Measurements from ENCODE around the gene CREB5.

The CREB5 gene

DNA sequence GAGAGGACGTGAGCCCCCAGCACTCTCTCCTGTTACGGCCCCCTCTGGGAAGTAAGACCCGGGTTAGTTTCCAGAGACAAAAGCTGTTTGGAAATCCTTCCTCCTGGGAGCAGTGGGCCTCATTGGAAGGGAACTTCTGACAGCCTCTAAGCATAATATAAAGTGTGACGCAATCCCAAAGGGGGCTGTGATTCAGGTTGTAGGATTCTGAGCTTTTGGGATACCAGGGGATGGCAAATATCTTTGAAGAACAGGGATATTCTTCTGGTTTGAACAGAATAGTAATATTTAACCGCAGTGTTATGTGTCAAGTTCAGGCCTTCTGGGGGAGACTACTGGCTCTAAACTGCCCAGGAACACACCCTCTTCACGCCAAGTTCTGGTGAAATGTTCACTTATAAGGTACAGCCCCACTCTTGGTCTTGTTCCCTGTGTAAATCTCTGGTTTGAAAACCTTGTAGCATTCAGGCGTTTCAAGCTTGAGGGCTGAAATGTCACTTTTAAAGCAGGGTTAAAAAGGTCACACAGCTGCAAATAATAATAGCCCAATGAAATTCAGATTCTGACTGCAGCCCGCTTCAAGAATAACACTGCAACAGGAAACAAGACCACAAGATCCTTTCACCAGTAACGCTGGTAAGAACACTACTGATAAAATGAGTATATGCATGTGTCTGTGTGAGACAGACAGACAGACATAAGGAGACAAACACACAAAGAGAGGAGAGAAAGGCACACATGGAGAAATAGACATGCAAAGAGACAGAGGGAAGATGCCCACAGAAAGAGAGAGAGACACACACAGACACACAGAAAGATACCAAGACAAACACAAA, 69.0 kb downstream of the CREB5 start:
- no peaks in the 10 kb centered on the region for H3K27me3 ChIP-seq (ENCODE audit: control insufficient read depth, insufficient read depth, low read length)

DNA sequence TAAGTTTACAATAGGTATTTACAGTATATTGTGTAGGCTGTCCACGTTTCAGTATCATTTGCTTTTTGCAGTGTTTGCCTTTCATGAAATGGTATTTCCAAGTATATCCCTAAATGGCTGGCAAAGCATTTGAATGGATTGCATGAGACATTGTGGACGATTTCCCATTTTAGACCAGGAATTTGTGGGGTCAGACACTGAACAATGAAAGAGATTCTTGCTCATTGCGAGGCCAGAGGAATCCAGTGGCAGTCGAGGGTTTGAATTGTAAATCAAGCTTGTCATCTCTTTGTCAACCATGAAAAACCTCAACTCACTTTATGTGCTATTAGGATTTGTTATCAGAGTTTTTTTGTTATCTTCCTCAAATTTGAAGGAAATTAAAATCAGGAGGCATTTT, 70.8 kb downstream of the CREB5 start:
- H2AFZ ChIP-seq: no peak overlapping the region
- H3K4me2 ChIP-seq (ENCODE audit: low read length): no peak overlapping the region
- TF ChIP-seq, protein P1, sequence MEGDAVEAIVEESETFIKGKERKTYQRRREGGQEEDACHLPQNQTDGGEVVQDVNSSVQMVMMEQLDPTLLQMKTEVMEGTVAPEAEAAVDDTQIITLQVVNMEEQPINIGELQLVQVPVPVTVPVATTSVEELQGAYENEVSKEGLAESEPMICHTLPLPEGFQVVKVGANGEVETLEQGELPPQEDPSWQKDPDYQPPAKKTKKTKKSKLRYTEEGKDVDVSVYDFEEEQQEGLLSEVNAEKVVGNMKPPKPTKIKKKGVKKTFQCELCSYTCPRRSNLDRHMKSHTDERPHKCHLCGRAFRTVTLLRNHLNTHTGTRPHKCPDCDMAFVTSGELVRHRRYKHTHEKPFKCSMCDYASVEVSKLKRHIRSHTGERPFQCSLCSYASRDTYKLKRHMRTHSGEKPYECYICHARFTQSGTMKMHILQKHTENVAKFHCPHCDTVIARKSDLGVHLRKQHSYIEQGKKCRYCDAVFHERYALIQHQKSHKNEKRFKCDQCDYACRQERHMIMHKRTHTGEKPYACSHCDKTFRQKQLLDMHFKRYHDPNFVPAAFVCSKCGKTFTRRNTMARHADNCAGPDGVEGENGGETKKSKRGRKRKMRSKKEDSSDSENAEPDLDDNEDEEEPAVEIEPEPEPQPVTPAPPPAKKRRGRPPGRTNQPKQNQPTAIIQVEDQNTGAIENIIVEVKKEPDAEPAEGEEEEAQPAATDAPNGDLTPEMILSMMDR (IDR thresholded peaks at IDR 0.05): no peak
- no peaks in the 10 kb centered on the region for H3K79me2 ChIP-seq
- H3K27ac ChIP-seq: no peak overlapping the region
- H3K4me3 ChIP-seq (ENCODE audit: low read depth, low read length): no peak overlapping the region
- H3K4me1 ChIP-seq: no peaks in the 10 kb centered on the region
- no peaks in the 10 kb centered on the region for H3K27me3 ChIP-seq (ENCODE audit: control insufficient read depth, insufficient read depth, low read length)
- H3K9me3 ChIP-seq (ENCODE audit: control insufficient read depth, low read length): no peaks in the 10 kb centered on the region
- no peaks in the 10 kb centered on the region for H3K36me3 ChIP-seq (ENCODE audit: control insufficient read depth, insufficient read depth, low read length)
- no peak overlapping the region for H3K9ac ChIP-seq

More for the DNA sequence above, 69.0 kb downstream of the CREB5 start:
- Histone ChIP-seq H3K4me2 (ENCODE audit: low read length) (no peak overlapping the region), H3K4me1 (no peaks in the 10 kb centered on the region), H2AFZ (no peak overlapping the region), H3K27ac (no peak overlapping the region), H3K9me3 (ENCODE audit: control insufficient read depth, low read length) (no peaks in the 10 kb centered on the region), H3K36me3 (ENCODE audit: control insufficient read depth, insufficient read depth, low read length) (no peaks in the 10 kb centered on the region), H3K4me3 (ENCODE audit: low read depth, low read length) (no peak overlapping the region), H3K79me2 (no peaks in the 10 kb centered on the region), H3K9ac (no peak overlapping the region)
- TF ChIP-seq, protein P1 (IDR thresholded peaks at IDR 0.05): no peak

DNA sequence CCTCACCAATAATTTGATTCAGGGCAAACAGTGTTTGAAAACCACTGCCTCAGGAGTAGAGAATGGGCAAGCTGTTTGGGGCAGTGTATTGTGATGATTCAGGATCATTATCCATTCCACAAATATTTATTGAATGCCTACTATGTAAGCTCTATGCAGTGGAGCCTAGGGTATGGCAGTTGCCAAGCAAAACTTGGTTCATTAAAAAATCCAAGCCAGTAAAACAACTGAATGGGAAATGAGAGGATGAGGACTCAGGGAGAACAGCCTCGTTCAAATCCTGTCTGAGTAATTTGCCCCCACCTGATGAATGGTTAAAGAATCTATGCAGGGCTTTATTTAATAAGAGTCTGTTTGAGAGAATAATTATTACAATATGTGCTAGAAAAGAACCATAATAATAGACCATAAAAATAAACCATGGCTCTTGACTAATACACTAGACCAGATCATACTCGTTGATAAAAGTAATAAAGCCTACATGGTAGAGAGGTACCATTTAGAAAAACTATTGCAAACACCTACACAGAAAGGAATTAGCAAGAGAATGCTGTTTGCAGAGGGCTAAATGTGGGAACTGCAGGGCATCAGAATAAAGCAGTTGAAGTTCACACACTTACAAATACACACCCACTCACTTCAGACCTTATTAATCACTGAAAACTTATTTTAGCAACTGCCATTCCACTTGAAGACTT, 71.7 kb downstream of the CREB5 start:
- Histone ChIP-seq H3K4me2 (ENCODE audit: low read length) (no peak overlapping the region), H3K36me3 (ENCODE audit: control insufficient read depth, insufficient read depth, low read length) (no peaks in the 10 kb centered on the region), H2AFZ (no peak overlapping the region), H3K4me3 (ENCODE audit: low read depth, low read length) (no peak overlapping the region), H3K27ac (no peak overlapping the region), H3K27me3 (ENCODE audit: control insufficient read depth, insufficient read depth, low read length) (no peaks in the 10 kb centered on the region), H3K9ac (no peak overlapping the region), H3K9me3 (ENCODE audit: control insufficient read depth, low read length) (no peaks in the 10 kb centered on the region), H3K79me2 (no peaks in the 10 kb centered on the region), H3K4me1 (no peaks in the 10 kb centered on the region)
- TF ChIP-seq, protein P1 (IDR thresholded peaks at IDR 0.05): no peak

GRCh38 chr7:28484606-28484935, 72.3 kb downstream of the CREB5 start:
- Histone ChIP-seq H3K79me2 (no peaks in the 10 kb centered on the region), H3K4me3 (ENCODE audit: low read depth, low read length) (no peak overlapping the region), H3K27me3 (ENCODE audit: control insufficient read depth, insufficient read depth, low read length) (no peaks in the 10 kb centered on the region), H3K4me1 (no peaks in the 10 kb centered on the region), H3K27ac (no peak overlapping the region), H3K4me2 (ENCODE audit: low read length) (no peak overlapping the region), H3K9me3 (ENCODE audit: control insufficient read depth, low read length) (no peaks in the 10 kb centered on the region), H3K36me3 (ENCODE audit: control insufficient read depth, insufficient read depth, low read length) (no peaks in the 10 kb centered on the region), H2AFZ (no peak overlapping the region), H3K9ac (no peak overlapping the region)
- TF ChIP-seq, protein P1 (IDR thresholded peaks at IDR 0.05): no peak
